NCI-H2107 treated with DMSO at 0.1 percent for 48 hours (cell line): ENCODE measurements around the gene ADRA2B.
"Not testable (repeated sequence)": the region's sequence is repeated elsewhere in the genome, so short reads cannot be mapped to it uniquely, and the experiment has no call there.

ENCODE experiments used
- DNase-seq: peaks from one replicate; lab custom pipeline; 2025; ENCODE audit not compliant: unreplicated experiment; lab: John Stamatoyannopoulos, UW

Gene ADRA2B

DNA sequence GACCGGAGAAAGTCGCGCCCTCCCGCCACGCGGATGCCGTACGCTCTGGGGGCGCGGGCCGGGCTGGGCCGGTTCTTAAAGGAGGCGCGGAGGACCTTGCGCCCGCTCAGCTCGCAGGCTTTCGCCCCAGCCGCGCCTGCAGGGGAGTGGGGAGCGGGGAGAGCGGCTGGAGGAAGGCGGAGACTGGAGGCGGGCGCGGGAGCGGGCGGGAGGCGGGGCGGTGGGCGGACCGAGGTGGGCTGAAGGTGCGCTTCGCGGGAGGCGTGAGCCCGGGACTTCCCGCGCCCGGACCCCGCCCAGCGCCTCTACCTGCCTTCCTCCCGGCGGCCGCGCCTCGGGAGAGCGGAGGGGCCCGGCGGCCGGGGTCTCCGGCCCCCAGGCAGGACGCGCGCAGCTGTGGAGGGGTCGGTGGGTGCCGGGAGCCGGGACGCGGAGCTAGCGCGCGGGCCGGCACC is at the start of gene ADRA2B:
ADRA2B (minus strand) TSS at position 148 of the 455 bp plus-strand sequence. CDS start 422 bp downstream, outside the sequence.
- no peak for DNase-seq

DNA sequence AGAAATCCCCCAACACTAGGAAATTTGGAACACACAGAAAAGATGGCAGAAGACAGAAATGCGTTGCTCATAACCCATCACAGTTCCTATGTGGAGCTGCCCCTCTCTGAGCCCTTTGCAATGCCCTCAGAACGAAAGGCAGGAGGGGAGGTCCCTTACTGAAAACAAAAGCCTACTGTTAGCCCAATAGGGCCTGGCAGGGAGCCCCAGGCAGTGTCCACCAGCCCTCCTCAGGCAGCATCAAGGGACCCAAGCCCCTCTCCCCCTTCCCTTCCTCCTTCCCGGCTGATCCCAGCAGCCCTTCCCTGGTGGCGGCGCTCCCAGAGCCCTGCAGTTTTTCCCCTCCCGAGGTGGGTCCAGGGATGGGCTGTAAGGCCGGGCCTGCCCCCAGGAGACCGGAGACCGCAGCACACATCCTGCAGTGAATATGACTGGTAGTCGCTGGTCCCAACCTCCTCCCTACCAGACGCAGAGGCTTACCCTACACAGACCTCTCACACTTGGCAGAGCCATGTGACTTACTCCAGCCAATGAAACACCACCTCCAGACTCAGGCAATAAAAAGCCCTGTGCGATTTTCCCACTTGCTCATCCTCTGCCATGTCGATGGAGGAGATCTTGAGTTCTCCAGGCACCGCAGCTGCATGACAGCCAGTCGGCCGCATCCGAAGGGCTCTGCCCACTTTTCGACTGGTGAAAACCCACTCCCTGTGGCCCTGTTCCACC is 48.3 kb upstream of the ADRA2B start:
- DNase-seq, result no peak

DNA sequence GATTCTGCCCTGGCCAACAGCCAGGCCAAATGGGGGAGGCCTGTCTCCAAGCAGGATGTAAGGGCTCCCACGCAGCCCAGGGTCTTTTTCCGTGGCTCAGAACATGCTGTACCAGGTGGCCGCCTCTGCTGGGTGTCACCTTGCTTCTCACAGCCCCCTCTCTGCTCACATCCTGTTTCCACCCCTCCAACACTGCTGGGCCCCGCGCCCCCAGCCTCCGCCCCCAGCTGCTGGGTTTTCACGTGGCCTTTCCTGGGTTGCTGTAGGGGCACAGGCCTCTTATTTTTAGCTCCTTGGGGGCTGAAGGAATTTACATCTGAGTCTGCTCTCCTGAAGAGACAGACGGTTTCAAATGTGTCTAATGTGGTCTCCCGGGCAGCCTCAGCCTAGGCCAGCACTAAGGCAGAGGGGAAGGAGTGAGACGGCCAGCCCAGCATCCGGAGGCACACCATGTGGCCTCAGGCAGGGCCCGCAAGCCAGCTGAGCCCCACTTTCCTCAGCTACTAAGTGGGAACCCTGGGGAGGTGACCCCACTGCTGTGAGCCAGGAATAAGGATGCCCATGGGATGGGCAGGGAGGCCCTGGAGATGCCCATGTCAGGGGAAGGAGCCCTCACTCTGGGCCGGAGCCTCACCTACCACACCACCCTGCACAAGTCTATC is 47.5 kb upstream of the ADRA2B start:
- DNase-seq, result no peak

DNA sequence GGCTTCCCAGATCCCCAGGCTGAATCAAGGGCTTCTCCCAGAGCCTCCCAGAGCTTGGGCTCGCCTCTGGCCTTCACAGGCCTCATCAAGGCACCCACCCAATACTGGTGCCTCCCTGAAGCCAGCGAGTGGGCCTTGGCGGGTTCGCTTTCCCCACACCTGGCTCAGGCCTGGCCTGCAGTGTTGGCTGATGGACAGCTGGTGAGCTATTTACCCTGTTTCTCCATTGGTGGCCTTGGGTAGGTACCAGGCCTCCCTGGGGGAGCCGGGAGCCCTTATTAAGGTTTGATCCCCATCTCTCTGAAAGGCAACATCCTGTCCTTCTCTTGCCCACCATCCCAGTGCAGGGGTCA is 47.0 kb upstream of the ADRA2B start:
- no peak for DNase-seq

DNA sequence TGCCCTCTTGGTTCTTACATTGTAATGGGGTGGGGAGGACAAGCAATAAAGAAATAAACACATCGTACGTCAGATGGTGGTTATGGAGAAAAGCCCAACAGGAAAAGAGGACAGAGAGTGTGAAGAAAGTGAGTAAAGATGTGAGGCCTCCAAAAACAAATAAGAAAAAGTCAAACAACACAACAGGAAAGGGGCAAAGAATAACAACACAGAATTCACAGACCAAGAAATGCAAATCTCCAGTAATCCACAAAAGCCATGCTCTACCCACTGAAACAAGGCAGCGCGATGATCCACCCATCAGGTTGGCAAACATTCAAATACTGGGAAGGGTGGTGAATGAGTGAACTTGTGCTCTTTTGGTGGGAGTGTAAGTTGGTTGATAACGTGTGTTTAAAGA is 45.5 kb upstream of the ADRA2B start:
- no peak for DNase-seq

DNA sequence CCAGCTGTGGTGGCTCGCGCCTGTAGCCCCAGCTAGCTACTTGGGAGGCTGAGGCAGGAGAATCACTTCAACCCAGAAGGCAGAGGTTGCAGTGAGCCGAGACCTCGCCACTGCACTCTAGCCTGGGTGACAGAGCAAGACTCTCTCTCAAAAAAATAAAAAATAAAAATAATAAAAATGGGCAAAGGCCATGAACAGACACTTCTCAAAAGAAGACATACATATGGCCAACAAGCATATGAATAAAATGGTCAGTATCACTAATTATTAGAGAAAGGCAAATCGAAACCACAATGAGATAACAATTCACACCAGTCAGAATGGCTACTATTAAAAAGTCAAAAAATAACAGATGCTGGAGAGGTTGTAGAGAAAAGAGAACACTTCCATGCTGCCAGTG is 44.0 kb upstream of the ADRA2B start:
- DNase-seq, result not testable (repeated sequence)

DNA sequence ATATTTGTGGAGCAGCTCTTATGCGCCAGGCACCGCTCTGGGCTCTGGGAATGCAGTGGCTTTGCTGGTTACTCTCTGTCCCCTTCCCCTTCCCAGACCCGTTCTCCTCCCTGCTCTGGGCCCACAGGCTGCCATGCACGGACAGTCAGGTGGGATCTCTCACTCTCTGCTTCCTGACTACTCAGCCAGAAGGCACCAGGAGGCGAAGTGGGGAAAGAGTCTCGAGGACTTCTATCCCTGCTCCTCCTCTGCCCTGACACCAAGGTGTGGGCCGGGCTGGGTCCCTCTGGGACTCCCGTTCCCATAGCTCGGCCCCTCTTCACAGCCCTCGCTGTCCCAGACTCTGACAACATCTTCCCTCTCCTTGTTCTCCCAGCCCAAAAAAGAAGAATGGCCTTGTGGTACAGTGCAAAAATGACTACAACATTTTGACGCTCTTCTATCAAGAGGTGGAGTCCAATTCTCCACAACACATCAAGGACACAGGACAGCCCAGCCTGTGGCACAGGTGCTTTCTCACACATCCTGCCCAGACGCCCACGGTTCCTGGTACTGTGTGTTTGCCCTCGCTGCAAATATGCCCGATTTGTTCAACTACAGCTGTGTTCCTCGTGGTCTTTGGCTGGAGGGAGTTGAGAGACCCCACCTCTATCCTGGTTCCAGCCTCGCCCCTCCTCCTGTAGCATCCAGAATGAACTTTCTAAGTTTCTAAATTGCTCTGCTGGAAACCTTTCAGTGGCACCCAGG is 42.9 kb upstream of the ADRA2B start:
- DNase-seq, result no peak

DNA sequence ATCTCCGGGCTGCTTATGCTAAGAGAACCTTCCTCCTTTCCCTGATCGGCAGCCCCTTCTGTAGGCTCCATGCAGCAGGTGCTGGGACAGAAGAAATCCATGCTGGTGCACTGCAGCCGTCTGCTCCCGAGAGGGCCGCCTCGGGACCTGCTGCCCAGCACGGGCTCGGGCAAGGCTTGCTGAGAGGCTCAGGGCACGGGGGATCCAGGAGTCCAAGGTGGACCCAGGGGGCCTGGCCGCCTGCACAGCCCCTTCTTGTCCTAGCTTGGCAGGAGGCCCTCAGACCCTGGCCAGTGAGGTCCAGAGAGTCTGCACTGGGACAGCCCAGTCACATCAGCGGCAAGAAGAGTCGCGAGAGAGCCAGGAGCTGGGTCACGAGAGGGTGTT is 42.2 kb upstream of the ADRA2B start:
- DNase-seq, result no peak

DNA sequence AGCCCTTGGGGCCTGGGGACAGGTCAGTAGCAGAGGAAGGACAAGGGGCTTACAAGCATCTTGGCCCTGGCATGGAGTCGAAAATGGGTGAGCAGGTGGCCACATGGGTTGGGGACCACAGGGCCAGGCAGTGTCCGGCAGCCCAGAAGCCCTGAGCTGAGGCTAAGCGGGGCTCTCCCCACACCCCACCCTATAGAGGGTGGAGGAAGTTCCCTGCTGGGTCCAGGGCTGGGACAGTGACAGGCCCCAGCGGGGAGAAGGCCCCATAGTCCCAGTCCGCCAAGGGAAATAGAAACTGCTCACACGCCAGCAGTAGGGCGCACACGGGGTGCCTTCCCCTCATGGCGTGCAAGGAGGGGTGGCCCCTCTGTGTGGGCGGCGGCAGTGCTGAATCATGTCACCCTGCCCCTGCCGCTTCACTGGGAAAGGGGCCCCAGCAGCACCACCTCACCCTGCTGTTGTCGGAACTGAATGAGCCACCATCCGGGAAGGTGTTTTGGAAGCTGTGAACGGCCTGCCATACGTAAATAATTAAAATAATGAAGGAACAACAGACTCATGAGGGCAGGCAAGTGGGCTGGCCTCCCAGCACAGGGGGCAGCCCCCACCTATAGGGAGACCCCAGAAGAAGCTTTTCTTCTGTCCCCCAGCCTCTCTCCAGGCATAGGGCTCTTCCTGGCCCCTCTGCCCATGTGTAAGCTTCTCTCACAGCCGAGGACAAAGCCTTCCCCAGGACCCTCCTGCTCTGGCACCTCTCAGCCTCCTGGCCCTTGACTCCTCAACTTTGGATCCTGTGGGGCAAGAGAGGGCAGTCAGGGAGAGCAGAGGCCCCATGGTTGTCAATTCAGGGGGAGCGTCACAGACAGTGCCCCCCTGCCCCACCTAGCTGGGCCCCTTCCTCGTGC is 41.5 kb upstream of the ADRA2B start:
- no peak for DNase-seq

DNA sequence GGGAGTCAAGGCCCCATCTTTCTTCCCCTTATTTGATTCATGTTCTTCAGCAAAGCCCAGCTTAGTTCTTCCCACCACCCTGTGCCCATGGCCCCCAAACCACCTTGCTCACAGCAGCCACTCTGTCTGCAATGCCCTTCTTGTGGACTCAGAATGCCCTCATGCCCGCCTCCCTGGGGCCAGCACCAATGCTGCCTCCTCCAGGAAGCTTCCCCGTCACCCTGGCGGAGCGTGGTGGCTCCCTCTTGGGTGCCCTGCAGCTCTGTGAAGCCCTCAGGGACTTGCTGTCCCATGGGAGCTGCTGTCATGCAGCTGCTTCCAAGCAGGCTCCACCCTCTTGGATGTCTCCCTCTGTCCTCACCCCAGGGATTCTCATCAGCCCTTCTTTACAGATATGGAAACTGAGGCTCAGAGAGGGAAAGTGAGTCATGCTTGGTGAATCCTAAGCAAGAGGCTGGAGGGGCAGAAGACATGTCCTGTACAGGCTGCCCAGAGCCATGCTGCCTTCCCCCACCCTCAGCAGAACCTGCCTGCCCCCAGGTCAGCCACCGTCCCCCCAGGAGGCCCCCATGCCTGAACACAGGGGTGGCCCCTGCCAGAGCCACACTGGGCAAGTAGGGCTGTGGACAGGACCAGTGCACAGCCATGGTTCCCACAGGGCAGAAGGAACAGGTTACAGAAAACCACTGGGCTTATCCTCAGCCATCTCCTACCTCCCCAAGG is 40.7 kb upstream of the ADRA2B start:
- DNase-seq, result no peak

DNA sequence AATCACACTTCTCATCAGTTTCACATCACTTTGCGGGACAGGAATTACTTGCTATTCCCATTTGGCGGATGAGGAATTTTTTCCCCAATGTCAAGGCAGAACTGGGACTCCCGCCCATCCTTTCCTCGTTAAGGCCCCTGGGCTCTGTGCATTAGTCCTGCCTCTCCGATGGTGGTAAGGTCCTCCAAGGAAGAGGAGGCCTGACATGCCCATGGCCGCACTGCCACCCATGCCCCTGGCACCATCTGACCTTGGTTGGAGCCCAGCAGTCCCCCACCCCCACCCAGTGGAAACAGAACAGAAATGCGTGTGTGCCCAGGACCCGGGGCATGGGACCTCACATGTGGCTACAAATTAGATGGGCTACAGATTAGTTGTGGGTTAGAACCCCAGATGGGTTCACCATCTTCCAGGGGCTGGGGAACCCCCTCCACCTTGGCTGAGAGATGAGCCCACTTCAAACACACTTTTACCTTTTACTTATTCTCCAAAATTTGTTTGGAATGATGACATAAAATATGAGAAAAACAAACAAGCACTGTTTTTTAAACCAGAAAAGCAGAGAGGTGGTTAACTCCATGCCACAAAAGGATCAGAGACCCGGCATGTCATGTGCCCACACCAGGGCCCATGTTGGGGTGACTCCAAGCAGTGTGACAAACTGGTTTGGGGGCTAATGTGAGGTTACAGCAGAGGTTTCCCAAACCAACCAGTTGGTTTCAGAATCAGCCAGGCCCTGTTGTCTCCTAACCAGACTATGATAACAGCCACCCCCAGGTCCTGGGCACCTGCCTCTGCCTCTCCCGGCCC is 39.8 kb upstream of the ADRA2B start:
- DNase-seq, result no peak

DNA sequence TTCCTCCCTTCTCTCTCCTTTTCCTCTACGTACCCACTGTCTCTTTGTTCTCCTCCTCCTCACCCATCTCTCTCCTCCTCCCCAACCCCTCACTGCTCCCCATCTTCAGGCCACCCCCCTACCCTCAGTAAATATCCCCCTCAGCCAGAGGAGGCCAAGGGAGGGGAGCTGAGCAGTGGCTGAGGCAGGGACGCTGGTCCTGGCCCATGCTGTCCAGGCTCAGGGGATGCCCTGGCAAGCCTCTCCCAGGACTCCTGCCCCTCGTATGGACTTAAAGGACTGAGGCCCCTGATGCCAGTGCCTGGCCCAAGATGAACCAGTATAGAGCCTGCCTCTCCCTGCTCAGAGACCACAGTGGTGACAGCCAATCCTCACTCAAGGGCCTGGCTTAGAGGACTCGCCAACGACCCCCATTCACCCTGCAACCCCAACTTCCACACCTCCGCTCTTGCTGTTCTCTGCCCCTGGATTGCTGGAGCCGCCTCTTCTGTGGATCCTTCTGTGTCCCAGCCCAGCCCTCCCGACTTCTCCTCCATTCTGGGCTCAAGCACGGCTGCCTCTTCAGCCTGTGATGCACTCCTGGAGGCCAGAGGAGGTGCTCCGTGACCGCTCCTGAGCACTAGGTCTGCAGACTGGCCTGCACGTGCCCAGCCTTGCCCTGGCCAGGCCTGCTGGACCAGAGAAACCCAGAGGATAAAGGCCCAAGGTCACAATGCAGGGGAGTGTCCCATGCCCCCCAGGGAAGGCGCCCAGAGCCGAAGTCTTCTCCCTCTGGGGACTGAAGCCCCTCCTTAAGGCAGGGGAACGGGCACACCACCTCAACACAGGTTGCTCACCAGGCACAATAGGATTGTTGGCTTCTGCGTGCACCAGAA is 38.4 kb upstream of the ADRA2B start:
- no peak for DNase-seq

DNA sequence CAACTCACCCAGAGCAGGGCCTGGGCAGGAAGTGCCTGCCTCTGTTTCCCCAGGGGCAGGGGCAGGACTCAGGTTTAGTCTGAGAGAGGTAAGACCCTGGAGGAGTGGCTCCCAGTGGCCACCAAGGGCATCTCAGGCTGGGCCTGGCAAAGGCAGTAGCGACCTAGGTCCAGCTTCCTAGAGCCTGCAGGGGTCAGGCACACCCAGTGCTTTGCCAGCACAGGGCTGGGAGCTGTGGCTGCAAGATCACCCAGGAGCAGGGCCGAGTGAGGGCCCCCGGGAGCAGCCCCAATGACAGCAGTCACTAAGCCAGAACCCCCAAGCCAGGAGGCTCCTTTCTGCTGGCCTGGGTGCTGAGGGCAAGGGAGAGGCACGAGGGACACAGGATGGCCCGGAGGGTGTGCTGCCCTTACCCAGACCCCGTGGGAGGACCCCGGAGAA is 37.6 kb upstream of the ADRA2B start:
- DNase-seq, result no peak

DNA sequence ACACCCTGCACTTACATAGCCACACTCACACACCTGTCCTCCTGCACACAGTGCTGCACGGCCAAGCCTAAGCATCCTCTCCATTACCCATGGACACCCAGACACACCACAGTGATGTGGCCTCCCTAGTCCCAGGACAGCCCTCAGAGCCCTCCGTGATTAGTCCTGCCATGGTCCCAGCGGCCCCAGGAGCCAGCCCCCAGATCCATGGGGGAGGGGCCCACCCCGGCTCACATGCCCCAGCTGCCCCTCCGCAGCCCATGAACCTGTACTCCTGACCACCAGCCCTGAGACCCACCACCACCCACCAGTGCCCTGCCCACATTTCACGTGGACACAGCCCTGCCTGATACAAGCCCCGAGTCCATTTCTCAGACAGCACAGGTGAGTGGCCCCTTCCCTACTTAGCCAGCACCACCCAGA is 36.9 kb upstream of the ADRA2B start:
- no peak for DNase-seq

DNA sequence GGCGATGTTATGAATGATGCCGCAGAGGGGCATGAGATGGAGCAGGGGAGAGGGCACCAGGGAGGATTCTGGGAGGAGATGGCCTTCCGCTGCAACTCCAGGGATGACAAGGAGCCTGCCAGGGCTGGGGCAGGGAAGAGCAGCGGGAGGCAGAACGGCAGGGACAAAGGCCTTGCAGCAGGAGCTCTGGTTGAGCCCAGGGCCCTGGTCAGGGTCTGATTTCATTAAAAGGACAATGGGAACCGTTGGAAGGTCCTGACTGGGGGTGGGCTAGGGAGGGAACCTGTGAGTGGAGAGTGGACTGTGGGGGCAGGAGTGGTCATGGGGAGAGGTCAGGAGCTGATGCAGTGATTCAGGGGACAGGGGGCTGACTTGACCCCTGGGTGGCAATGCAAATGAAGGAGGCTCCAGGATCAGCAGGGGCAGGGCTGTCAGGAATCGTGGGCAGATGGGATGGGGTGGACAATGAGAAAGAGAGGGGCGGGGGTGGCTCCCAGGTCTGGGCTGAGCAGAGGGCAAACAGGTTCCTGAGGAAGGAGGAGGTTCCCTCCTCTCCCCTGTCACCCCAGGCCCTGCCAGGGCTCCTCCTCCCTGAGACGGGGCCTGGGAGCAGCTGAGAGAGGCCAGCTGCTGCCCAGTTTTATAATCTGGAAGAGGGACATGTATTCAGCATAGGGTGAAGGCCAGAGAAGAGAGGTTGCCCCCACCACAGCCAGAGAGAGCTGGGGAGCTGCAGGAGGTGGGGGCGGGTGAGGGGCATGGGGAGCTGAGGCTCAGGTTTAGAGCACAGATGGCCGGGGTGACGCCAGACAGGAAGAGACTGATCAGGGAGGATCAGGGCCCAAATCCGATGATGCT is 36.2 kb upstream of the ADRA2B start:
- DNase-seq, result no peak

DNA sequence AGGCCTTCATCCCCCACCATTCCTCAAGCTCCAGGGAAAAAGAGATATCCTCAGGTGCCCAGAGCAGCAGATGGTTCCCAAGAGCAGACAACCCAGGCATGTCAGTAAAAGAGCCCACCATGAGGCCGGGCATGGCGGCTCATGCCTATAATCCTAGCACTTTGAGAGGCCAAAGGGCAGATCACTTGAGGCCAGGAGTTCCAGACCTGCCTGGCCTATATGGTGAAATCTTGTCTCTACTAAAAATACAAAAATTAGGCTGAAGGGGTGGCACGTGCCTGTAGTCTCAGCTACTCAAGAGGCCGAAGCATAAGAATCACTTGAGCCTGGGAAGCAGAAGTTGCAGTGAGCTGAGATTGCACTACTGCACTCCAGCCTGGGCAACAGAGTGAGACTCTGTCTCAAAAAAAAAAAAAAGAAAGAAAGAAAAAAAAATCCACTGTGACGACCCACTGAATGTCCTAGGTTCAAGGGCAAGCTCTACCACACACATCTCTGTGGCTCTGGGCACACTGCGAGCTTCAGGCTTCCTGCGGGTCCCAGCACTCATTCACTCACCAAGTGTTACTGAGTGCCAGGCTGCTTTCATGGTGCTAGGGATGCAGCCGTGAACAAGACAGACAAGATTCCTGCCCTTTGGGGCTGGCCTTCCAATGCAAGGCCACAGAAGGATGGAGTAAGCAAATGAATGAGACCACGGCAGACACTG is 35.4 kb upstream of the ADRA2B start:
- no peak for DNase-seq
